HG03469 (cell line): ENCODE results near the gene CDK13.

Experiments
- ATAC-seq: cut with Tn5 transposase; IDR thresholded peaks from one replicate; pipeline ENCODE4 v1.9.1; 2021; ENCODE audit warnings: mild to moderate bottlenecking, moderate library complexity, moderate number of reproducible peaks; ENCODE audit not compliant: unreplicated experiment

CDK13 gene

DNA sequence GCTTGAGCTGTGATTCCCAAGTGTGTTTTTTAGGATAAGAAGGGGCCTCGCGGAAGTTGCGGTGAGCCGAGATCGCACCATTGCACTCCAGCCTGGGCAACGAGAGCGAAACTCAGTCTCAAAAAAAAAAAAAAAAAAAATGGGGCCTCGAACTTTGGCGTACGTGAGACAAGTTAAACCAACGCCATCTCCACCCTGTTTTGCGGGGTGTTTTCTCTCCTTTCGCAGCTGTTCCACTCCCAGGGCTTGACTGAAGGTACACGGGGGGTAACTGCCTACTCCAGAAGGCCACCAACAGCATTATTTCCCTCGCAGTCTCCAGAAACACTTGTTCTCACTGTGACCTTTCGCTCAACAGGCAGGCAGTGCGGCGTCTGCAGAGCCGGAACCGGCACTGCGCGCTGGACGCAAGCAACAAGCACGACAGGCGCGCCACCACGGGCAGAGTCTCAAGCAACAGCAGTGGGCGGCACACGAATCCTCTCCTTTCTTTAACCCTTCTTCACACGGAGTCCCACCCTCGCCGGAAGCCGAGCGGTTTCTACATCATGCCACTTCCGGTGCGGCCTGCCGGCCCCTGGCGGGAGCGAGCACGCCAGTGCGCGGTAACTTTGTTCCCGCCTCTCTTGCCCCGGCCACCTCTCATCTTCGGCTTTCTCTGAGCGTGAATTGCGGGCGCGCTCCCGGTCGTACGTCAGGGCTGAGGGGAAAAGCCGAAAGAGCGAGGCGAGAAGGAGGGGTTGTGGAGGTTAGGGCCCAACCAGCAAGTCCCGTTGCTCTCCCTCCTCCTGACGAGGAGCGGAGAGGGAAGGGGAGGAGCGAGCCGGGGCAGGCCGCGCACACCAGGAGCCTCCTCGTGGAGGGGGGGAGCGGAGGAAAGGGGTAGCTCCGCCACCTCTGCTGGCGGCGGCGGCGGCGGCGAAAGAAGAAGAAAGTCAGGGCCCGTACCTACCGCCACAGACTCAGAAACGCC, 814 bp upstream of the CDK13 start:
- ATAC-seq = peak; percentile 62

DNA sequence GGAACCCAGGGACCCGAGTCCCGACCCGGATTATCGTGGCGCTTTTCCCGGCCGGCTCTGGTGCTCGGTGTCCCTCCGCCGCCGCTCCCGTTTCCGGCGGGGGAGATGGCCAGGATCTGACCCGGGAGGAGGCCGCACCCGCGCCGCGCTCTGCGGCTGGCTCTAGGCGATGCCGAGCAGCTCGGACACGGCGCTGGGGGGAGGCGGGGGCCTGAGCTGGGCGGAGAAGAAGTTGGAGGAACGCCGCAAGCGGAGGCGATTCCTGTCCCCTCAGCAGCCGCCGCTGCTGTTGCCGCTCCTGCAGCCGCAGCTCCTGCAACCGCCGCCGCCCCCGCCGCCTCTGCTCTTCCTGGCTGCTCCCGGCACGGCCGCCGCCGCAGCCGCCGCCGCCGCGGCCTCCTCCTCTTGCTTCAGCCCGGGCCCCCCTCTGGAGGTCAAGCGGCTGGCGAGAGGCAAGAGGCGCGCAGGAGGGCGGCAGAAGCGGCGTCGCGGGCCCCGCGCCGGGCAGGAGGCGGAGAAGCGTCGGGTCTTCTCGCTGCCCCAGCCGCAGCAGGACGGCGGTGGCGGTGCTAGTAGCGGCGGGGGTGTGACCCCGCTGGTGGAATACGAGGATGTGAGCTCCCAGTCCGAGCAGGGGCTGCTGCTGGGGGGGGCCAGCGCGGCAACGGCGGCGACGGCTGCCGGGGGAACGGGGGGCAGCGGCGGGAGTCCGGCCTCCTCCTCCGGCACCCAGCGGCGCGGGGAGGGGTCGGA, 593 bp downstream of the CDK13 start:
- no peak for ATAC-seq

DNA sequence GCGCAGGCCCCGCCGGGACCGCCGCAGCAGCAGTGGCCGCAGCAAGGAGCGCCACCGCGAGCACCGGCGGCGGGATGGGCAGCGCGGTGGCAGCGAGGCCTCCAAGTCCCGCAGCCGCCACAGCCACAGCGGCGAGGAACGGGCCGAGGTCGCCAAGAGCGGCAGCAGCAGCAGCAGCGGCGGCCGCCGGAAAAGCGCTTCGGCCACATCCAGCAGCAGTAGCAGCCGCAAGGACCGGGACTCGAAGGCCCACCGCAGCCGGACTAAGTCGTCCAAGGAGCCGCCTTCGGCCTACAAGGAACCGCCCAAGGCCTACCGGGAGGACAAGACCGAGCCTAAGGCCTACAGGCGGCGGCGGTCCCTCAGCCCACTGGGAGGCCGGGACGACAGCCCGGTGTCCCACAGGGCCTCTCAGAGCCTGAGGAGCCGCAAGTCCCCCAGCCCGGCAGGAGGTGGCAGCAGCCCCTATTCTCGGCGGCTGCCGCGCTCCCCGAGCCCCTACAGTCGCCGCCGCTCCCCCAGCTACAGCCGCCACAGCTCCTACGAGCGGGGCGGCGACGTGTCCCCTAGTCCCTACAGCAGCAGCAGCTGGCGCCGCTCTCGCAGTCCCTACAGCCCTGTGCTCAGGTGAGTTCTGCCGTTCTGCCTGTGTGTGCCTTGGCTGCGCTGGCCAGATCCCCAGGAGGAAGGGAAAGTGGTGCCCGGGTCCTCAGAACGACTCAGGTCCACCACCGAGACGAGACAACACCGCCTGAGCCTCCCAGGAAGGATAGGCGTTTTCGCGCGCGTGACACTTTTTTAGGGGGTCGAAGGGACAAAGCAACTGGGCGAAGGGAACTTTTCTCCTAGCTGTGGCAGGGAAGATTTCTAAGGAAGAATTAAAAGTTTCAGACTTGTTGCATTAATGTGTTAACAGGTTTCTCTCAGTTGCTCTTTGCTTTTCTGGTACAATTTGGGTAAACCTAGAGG, 1.5 kb downstream of the CDK13 start:
- ATAC-seq = peak; percentile 17

GRCh38 chr7:39952374-39952773, 2.3 kb downstream of the CDK13 start:
- no peak for ATAC-seq

- no peak for ATAC-seq
These were observed 2.7 kb downstream of the CDK13 start for GRCh38 chr7:39952803-39953202.

- no peak for ATAC-seq
These were observed 4.6 kb downstream of the CDK13 start for GRCh38 chr7:39954694-39955093.

- ATAC-seq = no peak
These were observed 8.0 kb downstream of the CDK13 start for GRCh38 chr7:39958038-39958437.

DNA sequence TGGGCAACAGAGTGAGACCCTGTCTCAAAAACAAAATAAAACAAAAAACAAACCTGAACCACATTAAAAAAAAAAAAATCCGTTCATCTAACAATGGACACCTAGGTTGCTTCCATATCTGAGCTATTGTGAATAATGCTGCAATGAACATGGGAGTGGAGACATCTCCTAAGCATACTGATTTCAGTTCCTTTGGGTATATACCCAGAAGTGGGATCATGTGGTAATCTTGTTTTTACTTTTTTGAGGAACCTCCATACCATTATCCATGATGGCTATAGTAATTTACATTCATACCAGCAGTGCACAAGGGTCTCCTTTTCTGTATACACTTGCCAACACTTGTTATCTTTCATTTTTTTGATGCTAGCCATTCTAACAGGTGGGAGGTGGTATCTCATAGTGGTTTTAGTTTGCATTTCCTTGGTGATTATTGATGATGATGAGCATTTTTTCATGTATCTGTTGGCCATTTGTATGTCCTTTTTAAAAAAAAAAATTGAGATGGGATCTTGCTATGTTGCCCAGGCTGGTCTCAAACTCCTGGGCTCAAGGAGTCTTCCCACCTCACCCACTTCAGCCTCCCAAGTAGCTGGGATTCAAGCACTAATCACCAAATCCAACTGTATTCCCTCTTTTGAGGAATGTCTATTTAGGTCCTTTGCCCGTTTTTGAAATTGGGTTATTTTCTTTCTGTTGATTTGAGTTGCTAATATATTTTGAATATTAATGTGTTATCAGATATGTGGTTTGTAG, 17.5 kb downstream of the CDK13 start:
- ATAC-seq = no peak

DNA sequence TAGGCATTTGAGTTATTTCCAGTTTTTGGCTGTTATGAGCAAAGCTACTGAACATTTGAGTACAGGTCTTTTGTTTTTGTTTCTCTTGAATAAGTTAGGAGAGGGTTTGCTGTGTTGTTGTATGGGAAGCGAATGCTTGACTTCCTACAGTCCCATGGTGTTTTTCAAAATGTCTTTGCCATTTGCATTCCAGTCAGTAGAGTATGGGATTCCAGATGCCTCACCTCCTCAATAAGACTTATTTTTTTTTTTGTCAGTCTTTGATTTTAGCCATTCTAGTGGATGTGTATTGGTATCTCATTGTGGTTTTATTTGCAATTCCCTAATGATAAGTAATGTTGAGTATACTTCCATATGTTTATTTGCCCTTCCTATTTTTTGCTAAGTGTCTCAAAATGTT, 19.4 kb downstream of the CDK13 start:
- no peak for ATAC-seq

DNA sequence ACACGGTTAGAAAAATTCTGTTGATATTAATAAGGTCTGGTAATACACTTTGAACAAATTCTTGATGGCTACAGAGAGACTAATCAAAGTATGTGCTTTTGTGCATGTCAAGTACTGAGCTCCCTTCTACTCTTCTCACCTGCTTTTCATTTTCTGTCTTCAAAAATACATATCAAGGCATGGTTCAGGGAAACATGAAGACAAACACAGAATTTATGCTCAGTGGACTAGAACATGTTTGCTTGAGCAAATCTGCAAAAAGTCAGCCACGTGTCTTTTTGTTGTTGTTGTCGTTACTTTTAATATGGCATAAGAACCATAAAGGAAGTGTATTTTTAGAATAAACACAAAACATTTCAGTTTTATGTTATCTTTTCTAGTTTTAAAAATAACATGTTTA, 21.9 kb downstream of the CDK13 start:
- no peak for ATAC-seq

- ATAC-seq = no peak
These were observed 23.7 kb downstream of the CDK13 start for GRCh38 chr7:39973801-39974200.

GRCh38 chr7:39978230-39978934, 28.3 kb downstream of the CDK13 start:
- ATAC-seq = no peak

- no peak for ATAC-seq
These were observed 29.5 kb downstream of the CDK13 start for GRCh38 chr7:39979406-39980073.

DNA sequence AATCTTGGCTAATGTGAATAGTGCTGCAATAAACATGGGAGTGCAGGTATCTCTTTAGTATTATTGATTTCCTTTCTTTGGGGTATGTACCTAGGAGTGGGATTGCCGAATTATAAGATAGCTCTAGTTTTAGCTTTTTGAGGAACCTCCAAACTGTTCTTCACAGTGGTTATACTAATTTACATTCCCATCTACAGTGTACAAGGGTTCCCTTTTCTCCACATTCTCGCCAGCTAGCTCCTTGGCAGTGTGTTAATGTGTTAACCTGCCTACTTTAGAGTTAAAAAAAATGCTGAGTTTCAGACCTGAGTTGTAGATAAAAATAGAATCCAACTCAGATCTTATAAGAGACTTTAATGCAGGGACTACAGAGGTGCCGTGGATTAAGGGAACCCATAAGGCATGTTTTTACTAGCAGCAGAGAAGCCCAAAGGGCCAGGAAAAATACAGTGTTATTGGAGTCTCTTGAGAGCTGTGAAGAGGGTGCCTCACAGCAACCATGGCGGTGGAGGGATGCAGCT, 35.4 kb downstream of the CDK13 start:
- no peak for ATAC-seq

DNA sequence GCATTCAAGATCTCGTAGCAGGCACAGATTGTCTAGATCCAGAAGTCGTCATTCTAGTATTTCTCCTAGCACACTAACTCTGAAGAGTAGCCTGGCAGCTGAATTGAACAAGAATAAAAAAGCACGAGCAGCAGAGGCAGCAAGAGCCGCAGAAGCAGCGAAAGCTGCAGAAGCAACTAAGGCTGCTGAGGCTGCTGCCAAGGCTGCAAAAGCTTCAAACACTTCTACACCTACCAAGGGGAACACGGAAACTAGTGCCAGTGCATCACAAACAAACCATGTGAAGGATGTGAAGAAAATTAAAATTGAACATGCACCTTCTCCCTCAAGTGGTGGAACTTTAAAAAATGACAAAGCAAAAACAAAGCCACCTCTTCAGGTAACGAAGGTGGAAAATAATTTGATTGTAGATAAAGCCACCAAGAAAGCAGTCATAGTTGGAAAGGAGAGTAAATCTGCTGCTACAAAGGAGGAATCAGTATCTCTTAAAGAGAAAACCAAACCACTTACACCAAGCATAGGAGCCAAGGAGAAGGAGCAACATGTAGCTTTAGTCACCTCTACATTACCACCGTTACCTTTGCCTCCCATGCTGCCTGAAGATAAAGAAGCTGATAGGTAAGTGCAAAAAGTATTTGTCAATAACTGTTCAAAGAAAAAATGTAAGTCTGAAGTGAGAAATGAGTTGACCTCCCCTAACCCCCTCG, 37.7 kb downstream of the CDK13 start:
- ATAC-seq = no peak

DNA sequence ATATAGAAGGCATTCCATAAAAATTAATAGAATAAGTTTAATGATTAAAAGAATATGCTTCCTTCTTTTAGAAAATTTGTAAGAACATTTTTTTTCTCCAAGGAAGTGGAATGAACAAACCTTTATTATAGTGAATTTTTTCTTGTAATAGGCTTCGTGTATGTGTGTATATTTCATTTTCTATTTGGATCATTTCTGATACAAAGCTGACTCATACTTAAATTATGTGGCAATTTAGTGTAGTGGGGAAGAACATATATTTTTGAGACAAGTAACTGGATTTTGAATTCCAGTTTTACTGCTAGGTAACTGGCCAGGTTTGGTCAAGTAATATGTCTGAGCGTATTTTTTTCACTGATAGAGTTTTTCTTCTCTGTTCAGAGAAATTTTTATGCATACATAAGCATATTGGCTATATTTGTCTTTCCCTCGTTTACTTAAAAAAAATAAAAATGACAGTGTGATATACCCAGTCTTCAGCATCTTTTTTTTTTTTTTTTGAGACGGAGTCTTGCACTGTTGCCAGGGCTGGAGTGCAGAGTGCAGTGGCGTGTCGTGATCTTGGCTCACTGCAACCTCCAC, 50.8 kb downstream of the CDK13 start:
- ATAC-seq = no peak

DNA sequence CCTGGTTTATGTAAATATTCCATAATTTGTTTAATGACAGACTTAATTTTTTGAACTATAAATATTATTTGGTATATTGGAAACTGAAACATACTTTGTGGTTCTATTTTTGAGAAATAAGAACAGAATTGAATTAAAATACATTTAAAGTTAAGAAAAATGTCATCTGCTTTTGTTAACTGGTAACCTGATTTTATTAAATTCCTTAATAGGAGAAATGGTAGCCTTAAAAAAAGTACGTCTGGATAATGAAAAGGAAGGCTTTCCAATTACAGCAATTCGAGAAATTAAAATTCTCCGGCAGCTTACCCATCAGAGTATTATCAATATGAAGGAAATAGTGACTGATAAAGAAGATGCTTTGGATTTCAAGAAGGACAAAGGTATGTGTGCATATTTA, 51.6 kb downstream of the CDK13 start:
- ATAC-seq = no peak

- ATAC-seq = no peak
These were observed 53.5 kb downstream of the CDK13 start for GRCh38 chr7:40003597-40003996.
